Choroid plexus epithelial cell (primary cell): ENCODE data around the gene TCTN2.

Source experiments
- DNase-seq: peaks from one replicate; pipeline ENCODE4 v3.0.0-alpha.2; 2010; ENCODE audit warnings: low read depth
- H3K4me3 ChIP-seq: 2 replicates; pipeline ENCODE4 v1.5.1; 2011; ENCODE audit warnings: low read depth, mild to moderate bottlenecking, control low read depth, low read length, moderate library complexity
- TF ChIP-seq, protein P1 (sequence below): conservative IDR thresholded peaks from 2 replicates; pipeline ENCODE4 v1.5.1; 2011; ENCODE audit warnings: low read depth, mild to moderate bottlenecking, control low read depth, inconsistent platforms, low read length, moderate library complexity

TCTN2 gene

DNA sequence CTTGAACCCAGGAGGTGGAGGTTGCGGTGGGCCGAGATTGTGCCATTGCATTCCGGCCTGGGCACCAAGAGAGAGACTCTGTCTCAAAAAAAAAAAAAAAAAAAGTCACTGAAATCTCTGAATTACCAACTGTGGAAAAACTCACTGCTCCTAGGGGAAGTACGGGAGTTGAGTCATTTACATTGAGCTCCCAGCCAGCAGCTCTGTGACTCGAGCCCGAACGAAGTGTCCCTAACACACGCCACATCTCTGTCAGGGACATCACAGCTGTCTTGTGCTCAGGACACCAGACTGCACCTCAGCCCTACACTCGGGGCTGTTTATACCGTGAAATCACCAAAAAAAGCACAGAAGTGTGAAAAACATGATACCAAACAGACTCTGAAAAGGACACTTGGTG is 62.3 kb downstream of the TCTN2 start:
- DNase-seq = no peak
- H3K4me3 ChIP-seq = no peak overlapping the region
- TF ChIP-seq, protein P1, sequence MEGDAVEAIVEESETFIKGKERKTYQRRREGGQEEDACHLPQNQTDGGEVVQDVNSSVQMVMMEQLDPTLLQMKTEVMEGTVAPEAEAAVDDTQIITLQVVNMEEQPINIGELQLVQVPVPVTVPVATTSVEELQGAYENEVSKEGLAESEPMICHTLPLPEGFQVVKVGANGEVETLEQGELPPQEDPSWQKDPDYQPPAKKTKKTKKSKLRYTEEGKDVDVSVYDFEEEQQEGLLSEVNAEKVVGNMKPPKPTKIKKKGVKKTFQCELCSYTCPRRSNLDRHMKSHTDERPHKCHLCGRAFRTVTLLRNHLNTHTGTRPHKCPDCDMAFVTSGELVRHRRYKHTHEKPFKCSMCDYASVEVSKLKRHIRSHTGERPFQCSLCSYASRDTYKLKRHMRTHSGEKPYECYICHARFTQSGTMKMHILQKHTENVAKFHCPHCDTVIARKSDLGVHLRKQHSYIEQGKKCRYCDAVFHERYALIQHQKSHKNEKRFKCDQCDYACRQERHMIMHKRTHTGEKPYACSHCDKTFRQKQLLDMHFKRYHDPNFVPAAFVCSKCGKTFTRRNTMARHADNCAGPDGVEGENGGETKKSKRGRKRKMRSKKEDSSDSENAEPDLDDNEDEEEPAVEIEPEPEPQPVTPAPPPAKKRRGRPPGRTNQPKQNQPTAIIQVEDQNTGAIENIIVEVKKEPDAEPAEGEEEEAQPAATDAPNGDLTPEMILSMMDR = no peak

DNA sequence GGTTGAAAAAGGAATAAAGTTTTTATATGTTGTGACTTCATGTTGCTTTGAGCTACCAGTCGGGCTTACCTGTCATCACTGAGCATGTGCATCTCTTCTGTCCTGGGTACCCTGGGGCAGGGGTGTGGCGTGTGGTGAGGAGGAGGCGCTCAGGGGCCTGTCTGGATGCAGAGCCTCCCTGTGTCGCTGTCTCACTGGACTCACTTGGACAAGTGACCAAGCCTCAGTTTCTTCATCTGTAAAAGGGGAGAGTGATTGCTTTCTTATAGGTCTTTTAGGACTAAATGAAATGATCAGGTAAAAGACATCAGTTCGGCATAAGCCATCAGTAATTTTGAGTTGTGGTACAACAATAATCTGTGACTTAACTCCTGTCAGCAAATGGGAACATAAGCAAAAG is 63.4 kb downstream of the TCTN2 start:
- H3K4me3 ChIP-seq = no peak overlapping the region
- TF ChIP-seq, protein P1 = no peak
- DNase-seq = no peak

DNA sequence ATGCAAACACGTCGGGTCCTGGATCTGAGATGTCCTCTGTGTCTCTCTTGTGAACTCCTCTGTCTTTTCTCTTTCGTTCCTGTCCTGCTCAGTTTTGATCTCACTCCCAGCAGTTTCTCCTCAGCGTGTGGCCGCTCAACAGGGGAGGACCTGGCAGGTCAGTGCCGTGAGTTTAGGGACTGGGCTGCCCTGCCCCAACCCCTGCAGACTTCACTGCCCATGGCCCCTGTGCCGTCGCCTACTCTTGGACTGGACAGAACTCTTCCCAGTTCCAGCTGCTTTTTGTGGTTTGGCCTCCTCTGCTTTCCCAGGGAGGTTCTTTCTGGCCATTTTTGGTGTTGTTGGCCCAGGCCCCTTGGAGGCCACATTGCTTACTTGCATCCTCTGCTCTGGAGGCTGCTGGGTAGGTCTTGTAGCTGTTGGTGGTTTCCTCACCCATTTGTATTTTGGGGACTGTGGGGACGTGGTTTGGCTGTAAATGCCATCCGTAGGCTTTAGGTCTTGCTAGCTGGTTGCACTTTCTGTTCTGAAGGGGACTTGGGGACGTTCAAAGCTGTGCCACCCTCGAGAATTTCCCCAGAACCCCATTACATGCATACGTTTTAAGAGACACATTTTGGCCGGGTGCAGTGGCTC is 71.1 kb downstream of the TCTN2 start:
- no peak overlapping the region for H3K4me3 ChIP-seq
- DNase-seq = no peak
- TF ChIP-seq, protein P1 = no peak

DNA sequence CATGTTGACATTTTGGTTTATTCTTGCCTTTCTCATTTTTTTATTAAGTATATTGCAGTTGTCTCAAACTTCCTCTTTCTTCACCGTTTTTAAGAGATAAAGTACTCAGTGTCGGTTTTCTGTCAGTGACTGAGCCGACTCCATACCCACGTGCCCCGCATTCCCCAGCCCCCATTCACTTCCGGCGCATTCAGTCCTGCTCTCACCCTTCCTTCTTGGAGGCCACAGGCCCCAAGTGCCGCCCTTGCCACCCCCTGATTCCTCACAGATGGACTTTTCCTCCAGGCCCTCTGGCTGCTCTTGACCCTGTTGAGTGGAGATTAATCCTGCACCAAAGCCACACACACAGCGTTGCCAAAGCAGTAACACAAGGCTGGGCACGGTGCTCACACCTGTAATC is 72.1 kb downstream of the TCTN2 start:
- TF ChIP-seq, protein P1 = no peak
- no peak for DNase-seq
- H3K4me3 ChIP-seq = no peak overlapping the region

DNA sequence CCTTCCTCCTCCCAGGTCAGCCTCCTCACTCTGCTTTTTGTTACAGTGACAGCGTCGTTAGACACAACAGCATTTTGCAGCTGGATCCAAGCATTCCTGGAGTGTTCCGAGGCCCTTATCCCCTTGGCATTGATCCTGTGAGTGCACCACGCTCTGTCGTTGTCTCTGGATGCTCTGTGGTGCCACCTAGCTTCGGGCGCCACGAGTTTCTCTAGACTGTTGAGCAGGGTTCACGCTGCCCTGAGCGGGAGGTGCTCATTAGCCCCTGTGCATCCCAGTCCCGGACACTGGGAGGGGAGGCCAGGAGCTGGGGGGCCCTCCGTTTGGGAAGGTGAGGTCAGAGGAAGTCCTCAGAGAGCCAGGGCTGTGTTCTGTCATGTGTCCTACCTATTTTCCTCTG is 73.9 kb downstream of the TCTN2 start:
- DNase-seq = no peak
- no peak overlapping the region for H3K4me3 ChIP-seq
- TF ChIP-seq, protein P1 = peak; percentile 21

DNA sequence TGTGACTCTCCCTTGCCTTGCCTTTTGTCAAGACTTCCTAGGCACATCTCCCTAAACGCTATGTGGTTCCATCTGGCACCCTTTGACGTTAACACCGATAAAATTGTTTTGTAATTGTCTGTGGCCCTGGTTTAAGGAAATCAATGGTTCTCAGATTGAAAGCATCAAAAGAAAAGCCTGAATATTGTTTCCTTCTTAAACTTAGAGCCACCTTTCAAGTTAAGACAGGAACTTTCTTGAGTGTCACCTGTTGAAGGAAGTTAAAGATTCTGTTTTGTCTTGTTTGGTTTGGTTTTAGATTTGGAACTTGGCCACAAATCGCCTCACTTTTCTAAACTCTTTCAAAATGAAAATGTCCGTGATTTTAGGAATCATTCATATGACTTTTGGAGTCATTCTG is 76.4 kb downstream of the TCTN2 start:
- TF ChIP-seq, protein P1 = no peak
- no peak overlapping the region for H3K4me3 ChIP-seq
- DNase-seq = no peak

DNA sequence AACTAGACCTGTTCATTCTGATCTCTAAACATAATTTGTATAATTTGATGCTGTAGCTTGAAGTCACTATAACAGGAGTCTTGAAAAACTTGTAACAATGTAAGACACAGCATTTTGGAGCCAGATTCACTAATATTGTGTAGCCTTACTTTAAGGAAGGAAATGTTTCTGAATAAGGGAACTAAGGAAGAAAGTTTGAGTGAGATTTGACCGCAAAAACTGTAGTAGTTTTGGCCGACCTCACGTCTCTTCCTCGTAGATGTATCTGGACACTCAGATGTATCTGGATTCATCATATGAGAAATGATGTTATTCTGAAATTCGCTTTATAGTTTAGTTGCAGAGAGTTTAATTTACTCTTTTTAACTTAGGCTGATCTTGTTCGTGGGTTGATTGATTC is 77.2 kb downstream of the TCTN2 start:
- TF ChIP-seq, protein P1 = no peak
- H3K4me3 ChIP-seq = no peak overlapping the region
- DNase-seq = no peak
